NCI-H226 (cell line): ENCODE measurements around the gene ATP6V0E1.

Source experiments
- DNase-seq: peaks from one replicate; pipeline ENCODE4 v3.0.0-alpha.2; 2015

ATP6V0E1 gene

GRCh38 chr5:172983542-172984243 is at the start of gene ATP6V0E1:
ATP6V0E1 (plus strand) TSS chr5:172983771; CDS start chr5:172983861, 90 bp downstream.
- DNase-seq: peak; percentile 83

- no peak for DNase-seq
Observed at GRCh38 chr5:172935096-172935495, 48.5 kb upstream of the ATP6V0E1 start.

GRCh38 chr5:172936401-172936800 is 47.2 kb upstream of the ATP6V0E1 start:
- no peak for DNase-seq

- peak; percentile 53 for DNase-seq
Observed at GRCh38 chr5:172939071-172939470, 44.5 kb upstream of the ATP6V0E1 start.

DNA sequence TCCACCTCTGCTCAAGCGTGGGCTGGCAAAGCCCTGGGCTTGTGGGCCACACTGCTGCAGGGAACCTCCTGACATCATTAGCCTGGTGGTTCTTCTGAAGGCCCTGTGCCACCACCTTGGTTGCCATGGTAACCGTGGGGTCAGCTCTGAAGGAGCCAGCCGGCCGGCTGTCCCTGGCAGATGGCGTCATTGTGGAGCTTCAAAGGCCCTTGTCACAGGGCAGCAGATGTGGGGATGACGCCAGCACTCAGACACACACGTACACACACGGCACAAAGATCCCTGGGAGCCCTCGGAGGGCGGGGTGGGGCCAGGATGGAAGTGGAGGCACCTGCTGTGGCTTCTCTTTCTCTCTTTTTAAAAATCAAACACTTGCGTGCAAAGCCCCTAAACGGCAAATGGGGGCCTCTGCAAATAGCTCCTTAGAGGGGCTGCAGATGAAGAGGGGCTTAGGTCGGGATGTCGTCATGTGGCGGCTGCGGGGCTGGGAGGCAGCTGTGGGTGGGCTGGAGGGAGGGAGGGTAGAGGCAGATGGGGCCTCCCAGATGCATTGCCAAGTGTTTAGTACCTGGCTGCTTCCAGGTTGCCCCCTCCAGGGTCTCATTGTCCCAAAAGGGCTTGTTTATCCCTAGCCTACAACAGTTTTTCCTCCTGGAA is 43.8 kb upstream of the ATP6V0E1 start:
- no peak for DNase-seq

- DNase-seq: no peak
Observed at GRCh38 chr5:172940268-172941066, 43.1 kb upstream of the ATP6V0E1 start.

GRCh38 chr5:172941067-172941516 is 42.5 kb upstream of the ATP6V0E1 start:
- peak; percentile 33 for DNase-seq

- no peak for DNase-seq
Observed at GRCh38 chr5:172942556-172942955, 41.0 kb upstream of the ATP6V0E1 start.

DNA sequence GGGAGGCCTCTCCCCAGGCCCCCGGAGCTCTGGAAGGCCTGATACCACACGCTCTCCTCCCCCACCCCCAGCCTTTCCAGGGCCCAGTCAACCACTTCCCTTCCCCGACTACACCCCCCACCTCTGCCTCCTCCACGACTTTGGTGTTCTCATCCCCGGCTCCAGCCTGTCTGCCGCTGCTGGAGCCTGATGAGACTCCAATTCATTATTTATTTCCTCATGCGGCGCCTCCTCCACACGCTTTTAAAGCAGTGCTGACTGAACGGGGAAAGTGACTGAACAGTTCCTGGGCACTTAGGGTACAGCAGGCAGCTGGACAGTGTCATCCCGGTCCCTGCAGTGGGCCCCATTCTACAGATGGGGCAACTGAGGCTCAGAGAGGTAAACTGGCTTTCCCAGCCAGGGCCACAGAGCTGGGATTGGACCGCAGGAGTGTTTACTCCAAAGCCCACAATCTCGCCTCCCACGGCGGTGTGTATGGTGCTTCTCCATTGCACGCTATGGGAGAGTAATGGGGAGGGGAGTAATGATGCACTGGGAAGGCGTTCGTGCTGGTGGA is 40.2 kb upstream of the ATP6V0E1 start:
- peak; percentile 98 for DNase-seq

GRCh38 chr5:172943906-172944305 is 39.7 kb upstream of the ATP6V0E1 start:
- DNase-seq: no peak

- peak; percentile 64 for DNase-seq
Observed at GRCh38 chr5:172944741-172945140, 38.8 kb upstream of the ATP6V0E1 start.

GRCh38 chr5:172945151-172945550 is 38.4 kb upstream of the ATP6V0E1 start:
- no peak for DNase-seq

DNA sequence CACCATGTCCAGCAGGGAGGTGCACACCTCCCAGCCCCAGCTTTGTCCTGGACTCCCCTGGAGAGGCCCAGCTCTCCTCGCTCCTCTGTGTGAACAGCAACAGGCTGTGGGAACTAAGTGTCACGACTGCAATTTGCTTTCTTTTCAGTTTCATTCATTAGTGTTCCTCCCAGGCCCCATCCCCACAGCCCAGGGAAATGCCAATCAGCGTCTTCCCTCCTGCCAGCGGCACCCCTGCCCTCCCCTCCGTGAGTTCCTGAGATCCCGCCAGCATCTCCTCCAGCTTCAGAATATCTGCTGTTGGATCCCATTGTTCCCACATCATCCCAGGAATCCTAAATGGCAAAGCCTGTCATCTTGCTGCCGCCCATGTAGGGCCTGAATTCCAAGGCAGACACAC is 37.4 kb upstream of the ATP6V0E1 start:
- no peak for DNase-seq

DNA sequence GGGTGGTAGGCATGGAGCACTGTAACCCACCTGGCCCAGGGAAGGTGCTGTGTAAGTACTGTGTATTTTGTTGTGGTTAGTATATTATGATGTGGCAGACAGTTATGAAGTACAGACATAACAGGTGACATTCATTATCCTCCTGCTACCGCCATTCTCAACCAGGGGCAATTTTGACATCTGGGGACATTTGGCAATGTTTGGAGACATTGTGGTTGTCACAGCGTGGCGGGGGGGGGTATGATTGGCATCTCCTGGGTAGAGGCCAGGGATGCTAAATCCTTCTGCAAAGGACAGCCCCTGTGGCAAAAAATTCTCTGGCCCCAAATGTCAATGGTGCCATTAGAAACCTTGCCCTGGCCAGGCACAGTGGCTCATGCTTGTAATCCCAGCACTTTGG is 34.1 kb upstream of the ATP6V0E1 start:
- DNase-seq: no peak

DNA sequence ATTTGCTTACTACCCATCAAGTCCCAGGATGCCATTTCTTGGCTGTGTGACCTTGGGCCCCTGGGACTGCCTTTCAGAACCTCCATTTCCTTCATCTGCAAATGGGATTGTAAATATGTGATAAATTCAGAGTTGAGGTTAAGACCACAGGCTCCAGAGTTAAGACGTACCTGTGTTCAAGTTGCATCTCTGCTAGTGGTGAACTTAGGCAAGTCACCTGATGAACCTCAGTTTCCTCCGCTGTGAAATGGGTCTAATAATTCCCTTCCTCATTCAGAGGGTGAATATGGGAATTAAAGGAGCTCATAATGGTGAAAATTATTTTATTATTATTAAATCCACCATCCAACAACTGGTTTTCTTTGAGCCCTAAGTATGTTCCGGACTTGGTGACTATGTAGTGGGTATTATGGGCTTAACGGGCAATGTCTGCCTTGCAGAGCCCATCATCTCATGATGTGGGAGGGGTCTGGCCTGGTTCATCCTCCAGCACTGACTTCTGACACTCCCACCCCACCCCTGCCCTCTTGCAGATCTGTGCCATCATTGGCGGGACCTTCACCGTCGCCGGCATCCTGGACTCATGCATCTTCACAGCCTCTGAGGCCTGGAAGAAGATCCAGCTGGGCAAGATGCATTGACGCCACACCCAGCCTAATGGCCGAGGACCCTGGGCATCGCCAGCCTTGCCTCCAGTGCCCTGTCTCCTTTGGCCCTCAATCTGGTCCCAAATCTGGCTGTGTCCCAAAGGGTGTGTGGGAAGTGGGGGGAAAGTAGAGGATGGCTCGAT is 33.2 kb upstream of the ATP6V0E1 start:
- DNase-seq: no peak

DNA sequence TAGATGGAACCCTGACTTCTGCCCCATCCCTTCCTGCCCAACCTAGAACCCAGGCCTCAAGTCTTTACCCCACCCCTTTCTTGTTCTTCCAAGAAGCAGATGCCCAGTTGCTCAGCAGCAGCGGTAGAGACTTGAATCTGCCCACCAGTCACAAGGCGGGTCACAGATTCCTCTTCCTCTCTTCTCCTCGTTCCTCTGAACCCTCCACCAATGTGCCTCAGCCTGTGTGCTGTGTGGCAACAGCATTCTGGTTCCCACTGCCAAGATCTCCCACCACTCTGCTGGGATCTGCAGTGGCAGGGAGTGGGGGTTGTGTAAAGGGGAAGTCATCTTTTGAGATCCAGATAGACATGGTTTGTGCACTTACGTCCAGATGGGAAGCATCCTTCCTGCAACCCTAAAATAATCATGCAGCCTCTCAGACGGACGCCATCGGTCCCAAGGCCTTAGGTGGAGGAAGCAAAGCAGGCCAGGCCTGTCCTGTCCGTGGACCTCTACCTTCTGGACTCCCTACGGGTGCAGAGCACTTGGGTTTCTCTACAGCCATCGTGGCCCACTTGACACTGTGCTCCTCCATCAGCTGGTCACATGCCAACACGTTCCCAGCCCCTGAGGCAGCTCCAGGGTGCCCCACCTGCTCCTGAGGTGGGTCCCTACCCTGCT is 32.1 kb upstream of the ATP6V0E1 start:
- no peak for DNase-seq

DNA sequence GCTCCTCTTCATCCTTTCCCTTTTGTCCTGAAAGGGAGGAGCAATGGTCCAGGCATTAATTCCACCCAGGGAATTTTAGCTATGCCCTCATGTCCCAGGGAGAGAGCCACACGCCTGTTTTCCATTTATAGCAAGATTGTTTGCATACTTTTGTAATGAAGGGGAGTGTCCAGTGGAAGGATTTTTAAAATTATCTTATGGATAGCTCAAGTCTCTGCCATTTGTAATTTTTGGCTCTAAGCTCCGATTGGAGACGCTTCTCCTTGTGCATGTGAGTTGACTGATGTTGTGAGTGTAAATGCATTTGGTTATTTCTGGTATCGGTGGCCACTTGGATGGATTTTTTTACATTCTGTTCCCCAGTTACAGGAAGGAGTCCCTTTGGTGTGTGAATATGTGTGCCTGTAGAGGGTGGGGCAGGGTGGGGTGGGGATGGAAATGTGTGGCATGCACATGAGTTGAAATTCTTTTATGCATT is 31.5 kb upstream of the ATP6V0E1 start:
- DNase-seq: peak; percentile 48

DNA sequence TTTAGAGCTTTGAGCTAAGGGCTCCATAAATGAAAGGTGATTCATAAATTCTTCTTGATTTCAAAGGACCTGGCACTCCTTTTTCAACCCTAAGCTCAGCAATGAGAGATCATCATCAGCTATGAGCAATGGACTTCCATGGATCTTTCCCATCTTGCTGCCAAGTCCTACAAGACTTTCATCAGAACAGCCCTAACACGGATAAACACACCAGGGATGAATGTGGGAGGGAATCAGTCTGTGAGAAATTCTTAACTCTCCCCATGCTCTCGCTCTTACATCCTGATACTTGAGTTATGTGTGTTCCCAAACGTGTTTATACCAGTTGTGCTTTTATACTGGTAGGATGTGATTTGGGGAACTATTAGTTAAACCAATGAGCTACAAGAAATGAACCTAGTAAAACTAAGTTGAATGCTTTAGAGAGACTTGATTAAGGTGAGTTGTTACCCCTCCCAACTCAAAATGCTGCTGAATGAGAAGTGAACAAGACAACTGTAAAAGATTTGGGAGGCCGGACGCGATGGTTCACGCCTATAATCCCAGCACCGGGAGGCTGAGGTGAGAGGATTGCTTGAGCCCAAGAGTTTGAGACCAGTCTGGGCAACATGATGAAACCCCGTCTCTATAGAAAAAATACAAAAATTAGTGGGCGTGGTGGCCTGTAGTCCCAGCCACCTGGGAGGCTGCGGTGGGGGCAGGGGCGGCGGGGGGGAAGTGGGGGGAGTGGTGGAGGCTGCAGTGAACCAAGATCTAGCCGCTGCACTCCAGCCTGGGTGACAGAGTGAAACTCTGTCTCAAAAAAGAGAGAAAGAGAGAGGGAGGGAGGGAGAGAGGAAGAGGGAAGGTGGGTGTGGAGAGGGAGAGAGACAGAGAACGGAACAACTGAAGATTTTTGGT is 29.5 kb upstream of the ATP6V0E1 start:
- peak; percentile 94 for DNase-seq

DNA sequence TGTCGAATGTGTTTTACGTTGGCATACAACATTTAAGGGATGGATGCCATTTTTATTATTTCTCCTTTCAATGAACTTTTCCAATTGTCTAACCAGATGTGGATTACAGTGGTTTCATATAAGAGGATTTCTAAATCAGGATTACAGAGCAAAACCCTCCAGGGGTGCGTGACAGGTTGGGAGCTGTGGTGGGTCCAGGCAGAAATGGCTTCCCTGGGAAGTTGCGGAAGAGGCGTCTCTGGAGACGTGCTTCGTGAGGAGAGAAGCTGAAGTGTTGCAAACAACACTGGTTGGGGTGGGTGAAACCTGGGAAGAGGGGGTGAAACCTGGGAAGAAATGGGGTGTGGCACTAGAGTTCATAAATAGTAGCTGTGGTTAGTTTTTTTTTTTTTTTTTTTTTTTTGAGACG is 28.8 kb upstream of the ATP6V0E1 start:
- peak; percentile 74 for DNase-seq

- no peak for DNase-seq
Observed at GRCh38 chr5:172956228-172956627, 27.3 kb upstream of the ATP6V0E1 start.

- no peak for DNase-seq
Observed at GRCh38 chr5:172956936-172957335, 26.6 kb upstream of the ATP6V0E1 start.
